ENCODE results near the gene ZBTB16.

GRCh38 chr11:114060392-114061047, 1.0 kb downstream of the ZBTB16 start:
- no peak for TF ChIP-seq CTCF (IDR thresholded peaks at IDR 0.05)
- TF ChIP-seq POLR2A (IDR thresholded peaks at IDR 0.05) = no peak
- no peak for TF ChIP-seq EP300 (IDR thresholded peaks at IDR 0.05)

Data from stomach (tissue), 4 donors.